NOMO-1 (cell line): ENCODE measurements around the gene ARID3A.
A peak's percentile ranks its signal among the peaks of the same experiment; 100 is the strongest.
"Not testable (repeated sequence)": the region's sequence is repeated elsewhere in the genome, so short reads cannot be mapped to it uniquely, and the experiment has no call there.

ENCODE experiments used
- DNase-seq, 2 experiments: peaks; one replicate each; lab custom pipeline; 2025; ENCODE audit not compliant: unreplicated experiment in 2 of 2; lab: John Stamatoyannopoulos, UW

The ARID3A gene

DNA sequence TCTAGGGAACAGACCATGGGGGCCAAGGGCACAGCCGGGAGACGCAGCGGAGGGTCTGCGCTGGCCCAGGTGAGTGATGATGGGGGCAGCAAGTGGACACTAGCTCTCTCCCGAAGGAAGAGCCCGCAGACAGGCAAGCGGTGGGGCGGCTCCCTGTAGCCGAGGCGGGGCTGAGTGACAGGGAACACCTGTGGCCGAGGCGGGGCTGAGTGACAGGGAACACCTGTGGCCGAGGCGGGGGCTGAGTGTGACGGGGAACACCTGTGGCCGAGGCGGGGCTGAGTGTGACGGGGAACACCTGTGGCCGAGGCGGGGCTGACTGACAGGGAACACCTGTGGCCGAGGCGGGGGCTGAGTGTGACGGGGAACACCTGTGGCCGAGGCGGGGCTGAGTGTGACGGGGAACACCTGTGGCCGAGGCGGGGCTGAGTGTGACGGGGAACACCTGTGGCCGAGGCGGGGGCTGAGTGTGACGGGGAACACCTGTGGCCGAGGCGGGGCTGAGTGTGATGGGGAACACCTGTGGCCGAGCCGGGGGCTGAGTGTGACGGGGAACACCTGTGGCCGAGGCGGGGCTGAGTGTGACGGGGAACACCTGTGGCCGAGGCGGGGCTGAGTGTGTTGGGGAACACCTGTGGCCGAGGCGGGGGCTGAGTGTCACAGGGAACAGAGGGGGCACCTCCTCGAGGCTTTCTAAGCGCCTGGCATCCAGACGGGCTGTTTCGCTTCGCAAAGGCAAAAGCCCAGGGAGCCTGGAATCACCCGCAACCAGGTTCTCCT lies 34.2 kb upstream of the ARID3A start:
- not testable (repeated sequence) for DNase-seq

DNA sequence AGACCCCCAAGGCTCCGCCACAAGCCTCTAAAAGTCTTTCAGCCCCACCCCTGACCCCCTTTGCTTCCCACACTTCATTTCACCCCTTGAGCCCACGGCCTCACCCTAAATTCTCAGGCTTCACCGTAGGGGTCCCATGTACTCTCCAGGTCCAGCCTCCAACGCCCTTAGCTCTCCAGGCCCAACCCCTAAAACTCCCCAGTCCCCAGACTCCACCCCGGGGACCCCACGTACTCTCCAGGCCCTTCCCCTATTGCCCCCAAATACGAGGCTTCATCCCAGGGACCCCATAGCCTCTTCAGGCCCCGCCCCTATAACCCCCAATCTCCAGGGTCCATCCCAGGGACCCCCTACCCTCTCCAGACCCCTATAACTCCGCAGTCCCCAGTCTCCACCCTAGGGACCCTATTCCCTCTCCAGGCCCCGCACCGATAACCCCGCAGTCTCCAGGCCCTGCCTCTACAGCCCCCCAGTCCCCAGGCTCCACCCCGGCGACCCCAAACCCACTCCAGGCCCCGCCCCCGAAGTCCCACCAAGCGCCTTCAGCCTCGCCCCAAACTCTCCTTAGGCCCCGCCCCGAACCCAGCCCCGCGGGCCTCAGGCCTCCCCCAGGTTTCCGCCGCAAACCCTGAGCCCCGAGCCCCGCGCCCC lies 33.5 kb upstream of the ARID3A start:
- no peak for DNase-seq

DNA sequence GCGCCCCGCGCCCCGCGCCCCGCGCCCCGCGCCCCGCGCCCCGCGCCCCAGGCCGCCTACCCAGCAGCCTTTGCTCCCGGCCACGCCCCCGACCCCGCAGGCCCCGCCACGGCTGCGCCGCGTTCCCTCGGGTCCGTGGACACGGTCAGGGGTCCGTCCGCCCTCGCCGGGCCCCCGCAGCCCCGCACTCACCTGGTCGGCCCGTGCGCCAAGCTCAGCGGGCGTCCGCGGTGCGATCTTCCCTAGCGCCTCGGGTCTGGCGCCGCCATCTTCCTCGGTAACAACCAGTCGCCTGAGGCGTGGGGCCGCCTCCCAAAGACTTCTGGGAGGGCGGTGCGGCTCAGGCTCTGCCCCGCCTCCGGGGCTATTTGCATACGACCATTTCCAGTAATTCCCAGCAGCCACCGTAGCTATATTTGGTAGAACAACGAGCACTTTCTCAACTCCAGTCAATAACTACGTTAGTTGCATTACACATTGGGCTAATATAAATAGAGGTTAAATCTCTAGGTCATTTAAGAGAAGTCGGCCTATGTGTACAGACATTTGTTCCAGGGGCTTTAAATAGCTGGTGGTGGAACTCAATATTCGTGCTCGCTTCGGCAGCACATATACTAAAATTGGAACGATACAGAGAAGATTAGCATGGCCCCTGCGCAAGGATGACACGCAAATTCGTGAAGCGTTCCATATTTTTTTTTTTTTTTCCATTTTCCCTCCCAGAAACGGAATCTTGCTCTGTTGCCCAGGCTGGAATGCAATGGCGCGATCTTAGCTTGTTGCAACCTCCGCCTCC lies 32.7 kb upstream of the ARID3A start, which contains the start of the genes MED16 and RNU6-9:
MED16 (minus strand) TSS at position 294 of the 796 bp plus-strand sequence. CDS start 2,056 bp downstream, outside the sequence.
RNU6-9 (plus strand) TSS at position 591 of the 796 bp plus-strand sequence.
- DNase-seq, result peak; percentile 84 to 94

DNA sequence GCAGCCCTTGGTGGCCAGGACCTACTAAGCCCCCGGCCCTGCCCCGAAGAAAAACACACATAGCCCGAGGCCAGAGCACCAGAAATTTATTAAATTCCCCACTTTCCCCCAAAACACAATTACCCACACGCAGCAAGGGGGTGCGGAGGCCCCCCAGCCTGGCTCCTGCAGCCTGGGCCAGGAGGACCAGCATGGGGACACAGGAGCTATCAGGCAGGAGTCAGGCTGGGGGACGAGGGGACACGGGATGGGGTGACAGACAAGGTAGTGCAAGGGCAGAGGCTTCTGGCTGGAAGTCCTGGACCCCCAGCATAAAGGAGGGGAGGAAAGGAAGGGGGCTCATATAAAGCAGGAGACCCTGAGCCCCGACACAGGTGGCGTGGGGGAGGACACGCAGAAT lies 29.4 kb upstream of the ARID3A start:
- no peak for DNase-seq

DNA sequence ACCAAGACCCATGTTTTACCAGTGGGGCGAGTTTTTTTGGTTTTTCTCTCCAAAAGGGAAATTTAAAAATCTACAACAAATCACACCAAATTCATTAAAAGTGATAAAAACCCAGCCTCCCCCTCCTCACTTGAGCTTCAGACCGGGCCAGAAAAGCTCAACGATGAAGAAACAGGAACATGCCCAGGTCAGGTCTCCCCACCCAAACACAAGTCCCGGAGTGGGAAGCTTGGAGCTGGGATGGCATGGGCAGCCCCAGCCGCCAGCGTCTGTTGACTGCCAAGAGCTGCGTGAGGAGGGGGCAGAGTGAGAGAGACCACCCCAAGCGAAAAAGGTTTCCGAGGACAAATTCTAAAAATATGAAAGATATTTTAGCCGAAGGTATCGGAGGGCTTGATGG lies 28.8 kb upstream of the ARID3A start:
- no peak for DNase-seq

DNA sequence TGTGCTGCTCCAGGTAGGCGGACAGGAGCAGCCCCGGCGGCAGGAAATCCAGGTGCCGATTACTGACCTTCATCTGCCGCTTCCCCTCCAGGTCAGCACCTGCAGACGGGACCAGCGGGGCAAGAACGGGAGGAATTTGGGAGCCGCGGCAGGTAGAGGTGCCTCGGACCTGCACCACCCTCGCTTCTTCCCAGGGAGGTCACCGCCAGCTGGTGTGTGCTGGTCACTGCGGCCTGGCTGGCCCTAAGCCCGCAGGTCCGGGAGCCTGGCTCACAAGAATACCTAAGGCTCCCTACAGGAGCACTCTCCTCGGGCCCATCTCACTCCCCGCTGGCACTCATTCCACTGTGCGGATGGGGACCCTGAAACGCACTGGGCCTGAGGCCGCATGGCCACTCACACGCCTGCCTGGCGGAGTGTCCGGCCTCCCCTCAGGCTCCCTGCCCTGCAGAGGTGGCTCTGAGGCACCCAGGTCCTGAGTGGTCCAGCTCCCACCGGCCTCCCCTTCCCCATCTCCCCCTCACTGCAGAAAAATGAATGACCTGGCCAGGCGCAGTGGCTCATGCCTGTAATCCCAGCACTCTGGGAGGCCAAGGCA lies 28.3 kb upstream of the ARID3A start:
- DNase-seq, result no peak

DNA sequence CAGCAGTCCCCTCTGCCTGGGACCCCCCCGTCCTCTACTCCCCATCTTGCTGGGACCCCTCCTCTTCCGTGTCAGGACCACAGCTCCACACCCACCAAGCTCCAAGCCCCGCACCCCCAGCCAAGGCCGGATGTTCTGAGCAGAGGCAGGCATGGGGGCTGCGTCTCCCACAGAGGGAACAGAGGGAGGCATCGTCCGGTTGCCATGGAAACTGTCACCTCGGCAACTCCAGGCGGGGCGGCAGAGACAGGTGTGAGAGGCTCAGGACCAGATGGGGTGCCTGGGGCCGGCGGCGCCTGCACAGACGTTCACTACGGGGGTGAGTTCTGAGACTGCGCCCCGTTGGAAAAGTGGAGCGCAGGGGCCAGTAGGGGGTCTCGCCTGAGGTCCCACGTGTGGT lies 27.2 kb upstream of the ARID3A start:
- DNase-seq, result no peak

DNA sequence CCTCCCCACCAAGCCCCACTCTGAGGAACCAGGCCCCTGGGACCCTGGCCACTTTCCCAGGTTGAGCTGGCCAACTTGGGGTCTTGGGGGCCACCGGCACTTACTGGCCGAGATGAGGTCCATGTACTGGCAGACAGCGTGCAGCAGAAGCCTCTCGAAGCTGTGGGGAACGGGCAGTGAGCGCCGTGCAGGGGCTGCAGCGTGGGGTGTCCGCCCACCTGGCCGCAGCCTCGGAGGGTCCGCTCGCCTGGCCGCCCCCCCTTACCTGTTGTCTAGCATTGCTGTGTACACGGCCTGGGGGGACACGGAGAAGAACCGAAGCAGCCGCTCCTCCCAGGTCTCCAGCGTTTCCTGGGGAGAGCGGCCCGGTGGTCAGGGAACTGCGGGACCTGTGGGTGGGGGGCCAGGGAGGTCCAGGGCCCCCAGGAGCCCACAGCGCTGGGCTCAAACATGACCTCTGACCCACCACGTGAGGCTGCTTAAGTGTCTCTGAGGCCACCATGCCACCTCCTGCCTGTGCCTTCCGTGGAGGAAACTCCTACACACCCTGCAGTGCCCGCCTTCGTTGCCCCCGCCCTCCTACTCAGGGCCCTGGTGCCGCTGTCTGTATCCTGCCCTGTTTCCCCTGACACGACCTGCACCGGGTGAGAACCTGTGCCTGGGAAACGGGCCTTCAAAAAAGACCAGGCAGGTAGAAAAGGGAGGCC lies 26.3 kb upstream of the ARID3A start:
- no peak for DNase-seq

DNA sequence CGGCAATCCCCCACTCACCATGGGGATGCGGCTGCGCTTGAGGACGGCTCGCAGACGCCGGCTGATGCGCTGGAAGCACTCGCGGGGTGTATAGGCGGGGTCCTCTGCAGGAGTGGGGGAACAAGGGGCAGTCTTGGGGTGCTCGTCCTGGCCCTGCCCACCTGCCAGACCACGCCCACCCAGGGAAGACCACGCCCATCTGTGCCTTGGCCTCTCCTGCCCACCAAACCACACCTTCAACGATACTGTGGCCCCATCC lies 25.9 kb upstream of the ARID3A start:
- DNase-seq, result no peak

DNA sequence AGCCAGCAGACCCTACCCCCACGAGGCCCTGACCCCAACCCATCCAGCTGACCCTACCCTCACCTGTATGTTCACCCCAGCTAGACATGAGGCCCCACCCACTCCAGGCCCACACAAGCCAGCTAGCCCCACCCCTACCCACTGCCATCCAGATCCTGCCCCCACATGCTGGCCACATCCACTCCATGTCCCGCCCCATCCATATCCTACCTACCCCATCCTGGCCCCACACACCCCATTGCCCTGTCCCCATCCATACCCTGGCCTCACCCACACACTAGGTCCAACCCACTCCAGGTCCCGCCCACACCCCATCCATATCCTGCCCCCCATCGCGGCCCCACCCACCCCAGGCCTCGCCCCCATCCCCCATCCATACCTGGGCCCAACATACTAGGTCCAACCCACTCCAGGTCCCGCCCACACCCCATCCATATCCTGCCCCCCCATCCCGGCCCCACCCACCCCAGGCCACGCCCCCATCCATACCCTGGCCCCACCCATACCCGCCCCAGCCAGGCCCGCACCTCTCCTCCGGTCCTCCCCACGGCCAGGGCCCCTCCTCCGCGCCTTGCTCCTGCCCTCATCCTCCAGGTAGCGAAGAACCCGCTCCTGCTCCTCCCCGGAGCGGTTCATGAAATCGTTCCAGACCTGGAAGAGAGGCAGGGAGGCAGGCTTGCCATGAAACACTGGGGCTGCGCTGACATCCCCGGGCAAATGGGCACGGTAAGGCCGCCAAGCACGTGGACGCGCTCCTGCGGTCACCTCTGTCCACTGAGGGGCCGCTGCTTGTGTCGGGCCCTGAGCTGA lies 25.3 kb upstream of the ARID3A start:
- DNase-seq, result no peak

DNA sequence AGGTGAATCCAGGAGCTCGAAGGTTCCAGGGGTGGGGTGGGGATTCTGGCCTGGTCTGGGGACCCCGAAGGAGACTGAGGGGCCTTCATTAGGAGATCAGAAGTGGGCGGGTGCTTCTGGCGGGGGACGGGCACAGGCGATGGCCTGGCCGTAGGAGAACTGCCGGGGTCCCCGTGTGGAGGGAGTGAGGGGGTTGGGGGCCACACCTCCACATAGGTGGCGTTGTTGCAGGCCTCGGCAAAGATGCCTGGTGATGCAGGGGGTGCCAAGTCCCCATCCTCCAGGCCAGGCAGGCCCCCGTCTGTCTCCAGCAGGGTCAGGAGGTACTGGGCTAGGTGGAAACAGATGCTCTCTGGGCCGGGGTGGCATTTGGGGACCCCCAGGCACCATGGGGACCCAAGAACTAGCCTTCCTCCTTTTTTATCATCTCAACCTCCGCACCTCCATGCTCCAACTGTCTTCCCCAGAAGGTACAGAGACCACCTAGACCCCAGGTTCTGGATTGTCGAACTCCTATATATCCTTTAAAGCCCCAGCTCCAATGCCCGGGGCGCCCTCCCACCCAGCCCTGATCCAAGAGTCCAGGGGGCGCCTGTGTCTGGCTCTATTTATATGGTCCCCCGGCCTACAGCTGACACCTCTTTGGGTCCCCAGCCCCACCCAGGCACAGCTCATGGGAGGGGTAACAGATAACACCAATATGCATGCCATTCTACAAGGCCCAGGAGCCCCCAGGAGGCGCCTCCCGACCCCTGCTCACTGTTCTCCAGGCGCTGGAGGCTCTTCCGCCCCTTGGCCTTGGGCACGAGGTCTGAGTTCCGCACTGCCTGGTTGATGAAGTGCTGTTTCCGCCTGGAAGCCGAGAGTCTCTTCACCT lies 24.4 kb upstream of the ARID3A start:
- DNase-seq, result no peak

DNA sequence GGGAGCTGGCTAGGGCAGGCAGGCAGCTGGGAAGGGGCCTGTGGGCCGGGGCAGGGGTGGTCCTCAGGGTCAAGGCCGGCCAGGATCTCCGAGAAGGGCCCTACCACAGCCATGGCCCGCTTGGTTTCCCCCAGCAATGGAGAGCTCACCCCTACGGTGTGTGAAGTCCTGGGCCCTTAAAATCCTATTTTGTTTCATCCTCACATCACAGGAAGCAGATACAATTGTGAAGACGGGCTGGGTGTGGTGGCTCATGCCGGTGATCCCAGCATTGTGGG lies 23.8 kb upstream of the ARID3A start:
- no peak for DNase-seq

DNA sequence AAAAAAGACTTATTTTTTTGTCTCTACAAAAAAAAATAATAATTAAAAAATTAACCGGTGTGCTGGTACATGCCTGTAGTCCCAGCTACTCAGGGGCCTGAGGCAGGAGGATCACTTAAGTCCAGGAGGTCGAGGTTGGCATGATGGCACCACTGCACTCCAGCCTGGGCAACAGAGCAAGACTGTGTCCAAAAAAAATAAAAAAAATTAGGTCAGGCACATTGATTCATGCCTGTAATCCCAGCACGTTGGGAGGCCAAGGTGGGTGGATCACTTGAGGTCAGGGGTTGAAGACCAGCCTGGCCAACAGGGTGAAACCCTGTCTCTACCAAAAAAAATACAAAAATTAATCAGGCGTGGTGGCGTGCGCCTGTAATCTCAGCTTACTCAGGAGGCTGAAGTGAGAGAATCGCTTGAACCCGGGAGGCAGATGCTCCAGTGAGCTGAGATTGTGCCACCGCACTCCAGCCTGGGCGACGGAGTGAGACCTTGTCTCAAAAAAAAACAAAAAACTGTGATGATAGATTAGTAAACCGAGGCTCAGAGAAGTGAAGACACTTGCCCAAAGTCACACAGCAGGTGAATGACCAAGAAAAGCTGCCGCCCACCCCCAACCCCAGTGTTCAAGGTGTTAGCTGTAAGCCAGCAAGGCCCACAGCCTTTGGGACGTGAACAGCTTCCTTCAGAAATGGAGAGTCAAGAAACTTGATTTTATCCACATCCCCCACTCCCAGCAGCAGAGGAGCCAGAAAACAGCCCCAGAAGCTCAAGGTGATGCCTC lies 23.2 kb upstream of the ARID3A start:
- DNase-seq, result no peak

DNA sequence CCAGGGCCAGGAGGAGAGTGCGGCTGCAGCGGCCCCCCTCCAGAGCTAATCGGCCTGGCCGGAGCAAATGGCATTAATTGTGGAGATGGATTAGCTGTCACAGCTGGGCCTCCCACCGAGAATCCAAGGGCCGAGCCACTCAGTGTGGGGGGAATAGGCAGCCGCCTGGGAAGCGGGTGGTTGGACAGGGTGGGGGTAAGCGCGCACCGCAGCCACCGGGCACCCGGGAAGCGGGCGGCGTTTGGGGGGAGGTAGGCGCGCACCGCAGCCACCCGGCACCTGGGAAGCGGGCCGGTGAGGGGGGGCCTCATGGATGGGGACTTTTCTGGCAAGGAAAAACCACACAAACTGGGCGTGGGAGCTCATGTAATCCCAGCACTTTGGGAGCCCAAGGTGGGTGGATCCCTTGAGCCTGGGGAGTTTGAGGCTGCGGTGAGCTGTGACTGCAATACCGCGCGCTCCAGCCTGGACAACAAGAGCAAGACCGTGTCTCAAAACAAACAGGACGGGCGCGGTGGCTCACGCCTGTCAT lies 22.5 kb upstream of the ARID3A start:
- no peak for DNase-seq

DNA sequence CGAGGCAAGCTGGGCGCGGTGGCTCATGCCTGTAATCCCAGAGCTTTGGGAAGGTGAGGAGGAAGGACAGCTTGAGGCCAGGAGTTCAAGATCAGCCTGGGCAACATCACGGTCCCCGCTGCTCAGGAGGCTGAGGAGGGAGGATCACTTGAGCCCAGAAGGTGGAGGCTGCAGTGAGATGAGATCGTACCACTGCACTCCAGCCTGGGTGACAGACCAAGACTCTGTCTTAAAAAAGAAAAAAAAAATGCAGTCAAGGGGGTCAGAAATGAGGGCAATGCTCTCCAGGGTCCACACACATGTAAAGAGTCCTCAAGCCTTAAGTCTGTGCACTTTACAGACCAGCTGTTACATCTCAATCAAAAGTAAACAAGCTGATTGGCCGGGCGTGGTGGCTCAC lies 21.3 kb upstream of the ARID3A start:
- DNase-seq, result no peak

DNA sequence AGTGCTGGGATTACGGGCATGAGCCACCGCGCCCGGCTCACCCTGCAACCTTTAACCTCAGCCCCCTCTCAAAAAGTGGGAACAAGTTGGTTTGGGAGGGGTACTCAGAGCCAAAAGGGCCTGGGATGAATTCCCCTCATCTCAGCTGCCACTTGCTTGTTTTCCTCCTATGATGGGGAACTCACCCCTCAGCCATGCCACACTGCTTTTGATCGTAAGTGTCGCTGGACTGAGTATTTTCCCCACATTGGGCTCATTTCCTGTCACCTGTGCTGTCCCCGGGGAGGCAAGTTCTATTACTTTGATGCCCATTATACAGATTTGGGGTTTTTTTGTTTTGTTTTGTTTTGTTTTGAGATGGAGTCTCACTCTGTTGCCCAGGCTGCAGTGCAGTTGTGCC lies 19.4 kb upstream of the ARID3A start:
- DNase-seq, result no peak

DNA sequence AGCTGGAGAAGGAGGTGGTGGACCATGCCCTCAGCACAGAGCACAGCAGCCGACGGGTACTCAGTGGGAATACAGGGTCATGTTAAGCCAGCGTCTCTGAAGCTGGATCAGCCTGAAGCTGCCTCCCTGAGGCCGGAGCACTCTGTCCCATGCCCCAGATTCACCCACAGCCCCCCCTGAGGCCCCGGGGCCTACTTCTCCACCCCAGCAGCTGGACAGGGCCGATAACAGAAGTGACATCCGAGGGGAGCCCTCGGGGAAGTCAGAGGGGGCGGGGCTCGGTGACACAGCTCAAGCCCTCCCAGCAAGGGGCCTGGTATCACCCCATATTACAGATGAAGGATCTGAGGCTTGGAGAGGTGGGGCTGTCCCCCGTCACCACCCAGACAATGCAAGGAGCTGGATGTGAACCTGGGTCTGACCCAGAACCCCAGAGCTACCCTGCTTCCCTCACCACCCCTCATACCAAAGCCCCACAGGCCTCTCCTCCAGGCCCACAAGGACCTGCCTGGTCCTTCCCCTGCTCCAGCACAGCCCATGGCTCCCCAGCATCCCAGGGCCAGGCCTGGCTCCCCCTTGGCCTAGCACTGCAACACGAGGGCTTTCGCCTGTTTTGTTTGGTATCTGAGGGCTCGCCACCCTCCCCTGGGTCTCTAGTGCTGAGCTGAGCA lies 18.5 kb upstream of the ARID3A start:
- DNase-seq, result no peak
